Neutrophil (primary cell): ENCODE measurements around the gene ZPR1.

Experiments
- H3K27ac ChIP-seq: fragments of 200-600 bp; sonication (generic); 2 replicates; pipeline ENCODE4 v1.5.1; 2016; ENCODE audit warnings: mild to moderate bottlenecking, moderate library complexity
- H3K27me3 ChIP-seq: fragments of 200-600 bp; sonication (generic); 2 replicates; pipeline ENCODE4 v1.6.0; 2016; ENCODE audit warnings: mild to moderate bottlenecking
- H3K36me3 ChIP-seq: fragments of 200-600 bp; sonication (generic); 2 replicates; pipeline ENCODE4 v1.5.1; 2017
- H3K4me1 ChIP-seq, 2 experiments: fragments of 200-600 bp in 1 of 2; sonication (generic) in 1 of 2; 1 replicate in 1 of 2; 2 replicates in 1 of 2; pipeline versions ENCODE4 v1.5.1 to v1.6.1; 2013 to 2016; ENCODE audit warnings: low read depth in 1 of 2, low read length in 1 of 2, mild to moderate bottlenecking in 1 of 2, moderate library complexity in 1 of 2; ENCODE audit not compliant: control insufficient read depth in 1 of 2, insufficient read depth in 1 of 2
- H3K4me3 ChIP-seq, 2 experiments: fragments of 200-600 bp in 1 of 2; sonication (generic) in 1 of 2; 1 replicate in 1 of 2; 2 replicates in 1 of 2; pipeline ENCODE4 v1.5.1; 2013 to 2016; ENCODE audit warnings: low read depth in 1 of 2, low read length in 1 of 2, mild to moderate bottlenecking in 1 of 2, moderate library complexity in 1 of 2
- H3K9me3 ChIP-seq: fragments of 200-600 bp; sonication (generic); 2 replicates; pipeline ENCODE4 v1.5.1; 2016
- TF ChIP-seq, protein P1 (sequence below): fragments of 200-600 bp; sonication (generic); IDR thresholded peaks from 2 replicates; pipeline ENCODE4 v1.5.1; 2016; ENCODE audit warnings: antibody characterized with exemption

The ZPR1 gene

DNA sequence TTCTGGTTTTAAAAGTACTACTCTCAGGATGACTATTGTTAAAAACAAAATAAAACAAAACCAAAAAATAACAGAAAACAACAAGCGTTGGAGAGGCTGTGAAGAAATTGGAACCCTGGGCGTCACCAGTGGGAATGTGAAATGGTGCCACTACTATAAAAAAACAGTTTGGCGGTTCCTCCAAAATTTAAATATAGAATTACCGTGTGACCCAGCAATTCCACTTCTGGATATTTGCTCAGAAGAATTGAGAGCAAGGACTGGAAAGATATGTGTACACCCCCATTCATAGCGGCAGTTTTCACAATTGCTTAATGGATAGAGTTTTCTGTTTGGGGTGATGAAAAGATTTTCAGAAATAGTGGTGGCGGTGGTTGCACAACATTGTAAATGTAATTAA, 26.7 kb upstream of the ZPR1 start:
- Histone ChIP-seq H3K36me3 (no peaks in the 10 kb centered on the region), H3K4me1 (no peaks in the 10 kb centered on the region), H3K27me3 (no peaks in the 10 kb centered on the region), H3K27ac (no peak overlapping the region), H3K4me3 (no peak overlapping the region), H3K9me3 (no peaks in the 10 kb centered on the region)
- TF ChIP-seq, protein P1, sequence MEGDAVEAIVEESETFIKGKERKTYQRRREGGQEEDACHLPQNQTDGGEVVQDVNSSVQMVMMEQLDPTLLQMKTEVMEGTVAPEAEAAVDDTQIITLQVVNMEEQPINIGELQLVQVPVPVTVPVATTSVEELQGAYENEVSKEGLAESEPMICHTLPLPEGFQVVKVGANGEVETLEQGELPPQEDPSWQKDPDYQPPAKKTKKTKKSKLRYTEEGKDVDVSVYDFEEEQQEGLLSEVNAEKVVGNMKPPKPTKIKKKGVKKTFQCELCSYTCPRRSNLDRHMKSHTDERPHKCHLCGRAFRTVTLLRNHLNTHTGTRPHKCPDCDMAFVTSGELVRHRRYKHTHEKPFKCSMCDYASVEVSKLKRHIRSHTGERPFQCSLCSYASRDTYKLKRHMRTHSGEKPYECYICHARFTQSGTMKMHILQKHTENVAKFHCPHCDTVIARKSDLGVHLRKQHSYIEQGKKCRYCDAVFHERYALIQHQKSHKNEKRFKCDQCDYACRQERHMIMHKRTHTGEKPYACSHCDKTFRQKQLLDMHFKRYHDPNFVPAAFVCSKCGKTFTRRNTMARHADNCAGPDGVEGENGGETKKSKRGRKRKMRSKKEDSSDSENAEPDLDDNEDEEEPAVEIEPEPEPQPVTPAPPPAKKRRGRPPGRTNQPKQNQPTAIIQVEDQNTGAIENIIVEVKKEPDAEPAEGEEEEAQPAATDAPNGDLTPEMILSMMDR, result no peak

DNA sequence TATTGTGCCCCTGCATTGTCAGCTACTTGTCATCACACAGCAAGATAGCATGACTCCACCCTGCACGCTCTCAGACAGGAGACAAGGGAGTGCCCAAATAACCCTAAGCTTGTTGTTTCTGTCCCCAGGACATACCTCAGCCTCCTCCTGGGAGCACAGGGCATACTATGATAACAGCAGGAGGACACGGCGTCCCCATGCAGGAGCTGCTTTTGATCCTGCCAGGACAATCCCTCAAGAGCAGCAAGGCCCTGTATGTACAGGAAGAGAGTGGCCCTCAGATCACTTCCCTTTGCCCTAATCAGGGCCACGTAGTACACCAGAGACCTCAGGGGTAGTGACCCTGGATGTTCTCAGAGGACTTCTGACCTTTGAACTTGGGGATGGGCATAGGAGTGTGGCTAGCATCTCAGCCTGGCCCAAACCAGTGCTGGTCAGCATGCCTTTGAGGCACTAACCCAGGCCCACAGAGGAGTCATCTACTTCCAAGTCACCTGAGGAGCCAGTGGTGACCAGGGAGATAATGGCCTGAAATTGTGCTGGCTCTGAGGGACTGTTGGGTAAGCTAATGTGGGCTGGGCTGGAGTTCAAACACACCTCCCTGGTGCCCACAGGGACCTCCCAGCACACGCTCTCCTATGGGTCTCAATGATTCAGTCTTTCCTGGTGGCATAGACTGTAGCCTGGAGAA, 26.1 kb upstream of the ZPR1 start:
- Histone ChIP-seq H3K36me3 (no peaks in the 10 kb centered on the region), H3K4me1 (no peaks in the 10 kb centered on the region), H3K9me3 (no peaks in the 10 kb centered on the region), H3K27me3 (no peaks in the 10 kb centered on the region), H3K27ac (no peak overlapping the region), H3K4me3 (no peak overlapping the region)
- TF ChIP-seq, protein P1, result no peak

DNA sequence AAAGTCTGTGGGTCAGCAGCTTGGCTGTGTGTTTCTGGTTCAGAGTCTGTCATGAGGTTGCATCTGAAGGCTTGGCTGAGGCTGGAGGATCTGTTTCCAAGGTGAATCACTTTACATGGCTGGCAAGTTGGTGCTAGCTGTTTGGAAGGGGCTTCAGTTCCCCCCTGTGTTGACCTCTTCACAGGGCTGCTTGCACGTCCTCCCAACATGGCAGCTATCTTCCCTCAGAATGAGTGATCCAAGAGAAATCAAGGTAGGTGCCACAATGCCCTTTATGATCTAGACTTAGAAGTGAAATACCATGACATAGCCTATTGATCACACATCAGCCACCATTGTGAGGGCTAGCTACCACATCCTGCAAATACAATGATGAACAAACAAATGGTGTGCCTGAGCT, 25.3 kb upstream of the ZPR1 start:
- no peaks in the 10 kb centered on the region for H3K36me3 ChIP-seq
- TF ChIP-seq, protein P1, result no peak

DNA sequence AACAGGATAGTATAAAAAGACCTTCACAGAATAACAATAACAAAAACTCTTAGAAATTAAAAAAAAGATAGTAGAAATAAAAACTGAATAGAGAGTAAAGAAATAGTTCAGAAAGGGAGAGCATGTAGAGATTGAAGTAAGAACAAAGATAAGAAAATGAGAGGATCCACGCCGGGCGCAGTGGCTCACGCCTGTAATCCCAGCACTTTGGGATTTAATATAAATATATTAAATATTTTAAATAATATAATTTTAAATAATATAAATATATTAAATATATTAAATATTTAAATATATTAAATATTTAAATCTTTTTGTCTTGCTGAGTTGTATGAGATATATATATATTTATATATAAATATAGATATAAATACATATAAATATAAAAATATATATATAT, 24.3 kb upstream of the ZPR1 start:
- Histone ChIP-seq H3K27ac (no peak overlapping the region), H3K4me1 (no peaks in the 10 kb centered on the region)
- TF ChIP-seq, protein P1, result no peak

More for the DNA sequence above, 25.3 kb upstream of the ZPR1 start:
- Histone ChIP-seq H3K9me3 (no peaks in the 10 kb centered on the region), H3K4me1 (no peaks in the 10 kb centered on the region), H3K27me3 (no peaks in the 10 kb centered on the region), H3K4me3 (no peak overlapping the region), H3K27ac (no peak overlapping the region)

DNA sequence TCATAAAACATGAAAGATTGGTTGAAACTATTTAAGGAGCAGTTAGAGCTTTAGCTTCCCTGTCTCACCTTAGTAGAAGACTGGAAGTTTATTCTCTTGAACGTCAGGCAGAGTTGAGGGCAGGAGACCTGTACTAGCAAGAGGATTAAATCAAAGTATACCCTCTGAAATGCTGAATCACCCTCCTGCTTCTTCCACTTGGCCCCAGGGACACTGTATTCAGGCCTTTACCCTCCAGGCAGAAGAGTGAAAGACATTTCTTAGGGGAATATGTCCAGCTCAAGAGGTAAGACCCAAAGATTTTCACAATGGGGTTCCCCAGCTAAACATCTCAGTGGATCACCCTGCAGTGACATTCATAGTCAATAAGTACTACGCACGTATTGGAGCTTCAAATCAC, 23.4 kb upstream of the ZPR1 start:
- no peaks in the 10 kb centered on the region for H3K36me3 ChIP-seq
- H3K4me1 ChIP-seq, result no peaks in the 10 kb centered on the region
- H3K4me3 ChIP-seq, result no peak overlapping the region
- no peaks in the 10 kb centered on the region for H3K27me3 ChIP-seq
- TF ChIP-seq, protein P1, result no peak
- H3K27ac ChIP-seq, result no peak overlapping the region
- no peaks in the 10 kb centered on the region for H3K9me3 ChIP-seq

More for the DNA sequence above, 24.3 kb upstream of the ZPR1 start:
- Histone ChIP-seq H3K36me3 (no peaks in the 10 kb centered on the region), H3K27me3 (no peaks in the 10 kb centered on the region), H3K9me3 (no peaks in the 10 kb centered on the region), H3K4me3 (no peak overlapping the region)
